HuH-7 (cell line): ENCODE measurements around the gene TGM5.

Experiments
- DNase-seq: peaks from one replicate; pipeline ENCODE4 v3.0.0; 2011; ENCODE audit warnings: low spot score

The TGM5 gene

DNA sequence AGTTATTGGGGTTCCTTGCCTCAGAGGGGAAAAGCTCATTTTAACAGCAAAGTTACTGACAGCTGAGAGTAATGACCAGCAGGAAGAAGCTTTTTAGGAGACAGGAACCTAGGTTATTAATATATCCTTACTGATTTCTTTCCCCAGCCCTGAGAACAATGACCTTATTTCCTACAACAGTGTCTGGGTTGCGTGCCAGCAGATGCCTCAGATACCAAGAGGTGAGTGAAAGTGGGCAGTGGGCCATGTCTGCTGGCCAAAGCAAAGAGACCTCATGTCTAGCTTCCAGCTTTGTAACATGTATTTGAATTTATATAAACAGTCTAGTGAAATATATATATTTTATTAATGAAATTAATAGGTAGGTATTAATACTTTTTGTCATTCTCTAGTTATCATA is 76.5 kb downstream of the TGM5 start:
- DNase-seq, result no peak

DNA sequence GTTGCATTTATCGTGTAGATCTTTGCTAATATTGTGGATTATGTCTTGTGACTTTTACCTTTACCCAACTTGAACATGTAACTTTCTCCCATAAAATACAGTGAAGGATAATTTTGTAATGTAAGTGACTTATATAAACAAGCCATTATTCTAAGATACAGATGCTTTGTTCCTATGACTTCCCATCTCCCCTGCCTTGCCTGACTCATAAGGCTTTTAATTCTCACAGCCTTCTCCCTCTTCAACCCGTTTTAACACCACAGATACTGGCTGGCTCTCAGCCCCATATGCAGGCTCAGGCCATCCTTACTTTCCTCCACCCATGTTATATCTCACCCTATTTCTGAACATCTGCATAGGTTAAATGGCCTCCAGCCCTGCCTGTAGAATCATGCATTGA is 77.4 kb downstream of the TGM5 start:
- DNase-seq, result no peak

DNA sequence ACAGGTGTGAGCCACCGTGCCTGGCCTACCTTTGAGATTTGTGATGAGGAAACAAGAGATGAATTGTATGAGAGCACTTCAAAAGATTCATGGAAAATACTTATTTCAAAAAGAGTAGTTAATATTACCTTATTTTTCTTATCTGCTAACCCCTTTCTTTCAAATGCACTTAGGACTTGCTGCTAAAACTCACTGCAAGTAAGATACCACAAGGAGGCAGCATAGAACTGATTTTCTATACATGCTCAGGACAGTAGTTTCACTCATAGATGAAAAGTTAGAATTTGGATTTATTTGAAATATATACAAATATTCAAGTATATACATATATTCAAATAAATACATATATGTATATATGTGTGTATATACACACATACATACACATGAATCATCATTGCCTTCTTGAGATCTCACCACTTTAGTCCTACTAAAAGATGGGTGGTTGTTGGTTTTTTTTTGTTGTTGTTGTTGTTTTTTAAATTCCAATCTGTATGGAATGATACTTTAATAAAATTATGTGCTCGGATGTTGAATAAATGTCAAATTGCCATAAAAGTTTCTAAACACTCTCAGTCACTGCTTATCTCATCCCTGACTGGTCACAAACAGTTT is 79.1 kb downstream of the TGM5 start:
- no peak for DNase-seq

DNA sequence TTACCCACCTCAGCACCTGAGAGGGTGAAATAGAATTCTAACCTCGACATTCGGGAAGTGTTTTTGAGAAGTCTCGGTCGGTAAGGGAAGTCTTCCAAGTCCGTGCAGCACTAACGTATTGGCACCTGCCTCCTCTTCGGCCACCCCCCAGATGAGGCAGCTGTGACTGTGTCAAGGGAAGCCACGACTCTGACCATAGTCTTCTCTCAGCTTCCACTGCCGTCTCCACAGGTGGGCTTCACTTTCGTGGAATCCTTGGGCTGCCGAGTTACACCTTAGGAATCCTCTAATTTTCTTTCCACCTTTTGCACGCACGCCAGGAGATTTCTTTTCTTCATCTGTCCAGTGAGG is 80.8 kb downstream of the TGM5 start:
- peak; percentile 29 for DNase-seq

DNA sequence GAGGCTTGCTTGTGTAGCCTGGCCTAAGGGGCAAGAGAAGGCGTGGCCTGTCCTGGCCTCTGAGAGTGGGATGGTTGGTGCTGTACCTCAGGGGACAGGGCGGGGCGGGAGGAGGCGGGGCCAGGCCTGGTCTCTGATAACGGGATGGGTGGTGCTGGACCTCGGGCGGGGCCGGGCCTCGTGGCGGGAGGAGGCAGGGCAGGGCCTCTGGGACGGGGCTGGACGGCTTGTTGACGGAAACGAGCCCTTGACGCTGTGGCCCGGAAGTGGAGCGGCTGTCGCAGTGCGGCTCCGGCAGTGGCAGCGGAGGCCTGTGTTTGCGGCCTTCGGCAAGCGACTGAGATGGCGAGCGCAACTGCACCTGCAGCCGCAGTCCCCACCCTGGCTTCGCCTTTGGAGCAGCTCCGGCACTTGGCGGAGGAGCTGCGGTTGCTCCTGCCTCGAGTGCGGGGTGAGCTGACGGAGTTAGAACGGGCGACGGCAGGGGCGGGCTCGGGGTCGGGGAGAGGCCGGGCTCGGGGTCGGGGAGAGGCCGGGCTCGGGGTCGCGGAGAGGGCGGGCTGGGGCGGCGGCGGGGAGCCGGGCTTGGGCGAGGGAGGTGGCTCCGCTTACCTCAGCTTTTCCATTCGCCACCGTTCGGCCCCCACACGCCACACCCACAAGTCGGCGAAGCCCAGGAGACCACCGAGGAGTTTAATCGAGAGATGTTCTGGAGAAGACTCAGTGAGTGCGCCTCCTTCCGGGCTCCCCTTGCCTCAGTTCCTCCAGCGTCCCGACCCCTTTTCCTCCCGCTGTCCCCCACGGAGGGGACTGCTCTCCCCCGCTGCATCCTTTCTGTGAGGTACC is 81.3 kb downstream of the TGM5 start, which contains the start of gene CCNDBP1:
CCNDBP1 (plus strand) TSS at position 247 of the 846 bp plus-strand sequence; CDS start at position 343, 96 bp downstream.
- peak; percentile 89 for DNase-seq

DNA sequence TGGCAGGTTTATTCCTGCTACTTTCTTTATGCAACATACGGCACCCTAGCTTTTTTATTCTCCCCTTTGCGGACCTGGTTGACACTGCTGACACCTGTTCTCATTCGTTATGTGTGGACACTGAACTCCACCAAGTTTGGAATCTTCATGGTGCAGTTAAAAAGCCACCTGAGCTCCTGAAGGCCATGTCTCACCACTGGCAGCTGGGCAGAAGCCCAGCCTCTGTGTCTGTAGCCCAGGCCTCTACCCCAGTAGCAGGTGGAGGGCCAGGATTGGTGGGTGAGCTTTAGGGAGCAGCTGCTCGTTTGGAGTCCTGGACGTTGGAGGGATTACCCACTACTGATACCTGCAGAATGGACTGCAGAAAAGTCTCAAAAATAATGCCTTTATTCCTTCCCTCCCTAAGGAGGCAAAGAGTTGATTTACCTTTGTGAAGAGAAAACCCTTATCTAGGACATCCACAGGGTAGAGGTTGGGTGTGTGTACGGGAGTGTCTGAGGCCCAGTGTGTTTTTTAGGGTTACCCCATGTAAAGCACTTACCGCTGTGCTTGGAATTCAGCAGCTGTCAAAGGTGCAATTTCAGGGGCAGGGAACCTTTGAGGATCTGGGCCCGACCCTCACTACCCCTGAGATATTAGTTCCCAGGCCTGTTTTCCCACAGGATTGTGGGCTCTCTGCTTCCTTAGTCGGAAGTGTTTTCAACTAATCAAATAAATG is 82.2 kb downstream of the TGM5 start:
- DNase-seq, result no peak

DNA sequence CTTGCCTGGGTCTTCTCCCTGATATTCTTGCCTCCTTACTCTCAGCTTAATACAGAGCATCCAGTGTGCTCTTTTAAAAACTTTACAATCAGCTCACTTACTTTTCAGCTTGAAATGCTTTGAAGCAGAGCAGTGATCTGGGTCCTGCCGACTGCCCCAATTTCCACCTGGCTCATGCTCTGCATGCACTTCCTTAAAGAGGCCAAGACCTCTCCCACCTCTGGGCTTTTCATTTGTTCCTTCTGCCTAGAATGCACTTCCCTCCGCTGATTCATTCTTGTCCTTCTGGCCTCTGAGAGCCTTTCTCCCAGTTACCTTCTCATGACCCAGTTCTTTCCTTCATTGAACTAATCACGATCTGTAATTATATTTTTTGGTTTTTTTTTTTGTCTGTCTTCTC is 83.5 kb downstream of the TGM5 start:
- DNase-seq, result no peak
